HG02588 (cell line): Measurements from ENCODE around the gene TNFAIP8L1.

Experiments used
- ATAC-seq: cut with Tn5 transposase; IDR thresholded peaks from one replicate; pipeline ENCODE4 v1.9.1; 2021; ENCODE audit warnings: mild to moderate bottlenecking, moderate library complexity; ENCODE audit not compliant: unreplicated experiment

Gene TNFAIP8L1

GRCh38 chr19:4699826-4700692, 60.7 kb downstream of the TNFAIP8L1 start:
- ATAC-seq, result no peak

- no peak for ATAC-seq
Measured at GRCh38 chr19:4700693-4700970, 61.3 kb downstream of the TNFAIP8L1 start.

GRCh38 chr19:4701557-4701956, 62.2 kb downstream of the TNFAIP8L1 start:
- no peak for ATAC-seq

- no peak for ATAC-seq
Measured at GRCh38 chr19:4702764-4703163, 63.4 kb downstream of the TNFAIP8L1 start.

- ATAC-seq, result no peak
Measured at GRCh38 chr19:4703671-4704316, 64.5 kb downstream of the TNFAIP8L1 start.

- ATAC-seq, result no peak
Measured at GRCh38 chr19:4704317-4704673, 65.0 kb downstream of the TNFAIP8L1 start.
